Measurements from ENCODE around the gene GSTO1.

Gene GSTO1

DNA sequence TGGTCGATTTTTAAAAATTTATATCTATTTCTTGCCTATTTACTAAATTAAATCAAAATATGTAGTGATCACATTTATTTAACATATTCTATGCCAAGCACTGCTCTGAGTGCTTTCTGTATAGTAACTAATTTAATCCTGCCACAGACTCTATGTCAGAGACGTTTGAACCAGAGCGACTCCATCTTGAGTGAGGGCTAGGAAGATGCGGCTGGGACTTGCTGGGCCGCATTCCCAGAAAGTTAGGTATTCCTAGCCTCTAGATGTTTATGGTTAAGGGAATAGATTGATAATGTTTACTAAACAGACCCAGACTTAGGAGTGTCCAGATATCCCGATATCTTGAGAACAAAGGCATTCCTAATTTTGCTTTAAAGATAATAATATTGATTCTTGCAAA is 3.2 kb upstream of the GSTO1 start:
- DNase-seq = no peak

DNA sequence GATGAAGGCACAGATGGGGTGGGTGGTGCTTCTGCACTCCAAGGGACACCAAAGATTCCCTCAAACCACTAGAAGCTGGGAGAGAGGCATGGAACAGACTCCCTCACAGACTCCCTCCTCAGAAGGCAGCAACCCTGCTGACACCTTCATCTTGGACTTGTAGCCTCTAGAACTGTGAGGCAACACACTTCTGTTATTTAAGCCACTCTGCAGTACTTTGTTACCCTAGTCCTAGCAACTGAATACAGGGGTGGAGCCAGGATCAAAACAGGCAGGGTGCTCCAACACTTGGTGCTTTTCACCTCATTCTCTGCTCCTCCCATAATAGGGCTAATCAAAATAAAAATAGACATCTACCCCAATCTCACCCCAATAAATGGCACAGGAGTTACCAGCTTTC is 2.3 kb upstream of the GSTO1 start:
- DNase-seq = no peak

DNA sequence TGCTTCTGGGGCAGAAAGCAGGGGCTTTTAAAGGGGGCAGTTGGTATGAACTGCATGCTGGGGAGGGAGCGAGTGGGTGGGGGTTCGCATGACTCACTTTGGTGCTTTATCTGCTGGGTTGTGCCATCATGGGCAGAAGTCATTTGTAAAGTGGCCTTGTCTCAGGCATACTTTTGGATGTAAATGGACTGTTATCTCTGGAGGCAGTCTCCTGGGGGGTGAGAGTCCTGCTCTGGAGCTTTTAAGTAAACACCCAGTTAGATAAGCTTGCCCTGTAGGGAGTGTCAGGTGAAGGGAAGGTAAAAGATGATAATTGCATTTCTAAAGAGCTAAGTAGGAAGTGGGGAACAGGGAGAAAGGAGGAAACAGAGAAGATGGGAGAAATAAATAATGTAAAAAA is 1.6 kb upstream of the GSTO1 start:
- no peak for DNase-seq

DNA sequence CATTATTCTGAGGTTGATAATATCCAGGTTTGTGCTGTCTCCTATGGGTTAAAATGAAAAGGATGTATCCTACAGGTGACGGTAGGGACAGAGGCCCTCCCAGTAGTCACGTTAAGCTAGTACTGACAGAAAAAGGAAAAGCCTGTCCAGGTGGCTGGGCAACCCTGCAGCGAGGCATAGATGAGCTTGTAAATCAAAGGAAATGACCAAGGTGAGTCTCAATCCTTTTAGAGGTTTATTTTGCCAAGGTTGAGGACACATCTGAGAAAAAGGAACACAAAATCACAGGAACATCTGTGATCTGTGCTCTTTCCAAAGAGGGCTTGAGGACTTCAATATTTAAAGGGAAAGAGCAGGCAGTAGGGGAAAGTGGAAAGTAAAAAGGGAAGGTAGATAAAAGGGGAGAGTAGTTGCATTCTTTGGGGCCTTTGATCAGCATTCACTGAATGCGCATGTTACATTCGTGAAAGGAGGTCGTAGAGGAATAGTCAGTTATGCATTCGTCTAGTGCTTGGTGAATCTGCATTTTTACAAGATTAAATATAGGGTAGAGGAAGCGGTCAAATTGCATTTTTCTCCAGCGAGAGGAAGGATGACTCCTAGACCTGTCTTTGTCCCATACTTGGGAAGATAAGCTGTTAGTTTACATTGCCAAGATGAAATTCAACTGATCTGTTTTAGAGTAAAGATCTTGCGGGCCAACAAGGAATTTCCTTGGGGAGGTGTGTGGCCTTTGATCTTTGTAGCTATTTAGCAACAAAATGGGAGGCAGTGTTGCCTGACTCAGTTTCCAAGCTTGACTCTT is 884 bp upstream of the GSTO1 start:
- DNase-seq = no peak

DNA sequence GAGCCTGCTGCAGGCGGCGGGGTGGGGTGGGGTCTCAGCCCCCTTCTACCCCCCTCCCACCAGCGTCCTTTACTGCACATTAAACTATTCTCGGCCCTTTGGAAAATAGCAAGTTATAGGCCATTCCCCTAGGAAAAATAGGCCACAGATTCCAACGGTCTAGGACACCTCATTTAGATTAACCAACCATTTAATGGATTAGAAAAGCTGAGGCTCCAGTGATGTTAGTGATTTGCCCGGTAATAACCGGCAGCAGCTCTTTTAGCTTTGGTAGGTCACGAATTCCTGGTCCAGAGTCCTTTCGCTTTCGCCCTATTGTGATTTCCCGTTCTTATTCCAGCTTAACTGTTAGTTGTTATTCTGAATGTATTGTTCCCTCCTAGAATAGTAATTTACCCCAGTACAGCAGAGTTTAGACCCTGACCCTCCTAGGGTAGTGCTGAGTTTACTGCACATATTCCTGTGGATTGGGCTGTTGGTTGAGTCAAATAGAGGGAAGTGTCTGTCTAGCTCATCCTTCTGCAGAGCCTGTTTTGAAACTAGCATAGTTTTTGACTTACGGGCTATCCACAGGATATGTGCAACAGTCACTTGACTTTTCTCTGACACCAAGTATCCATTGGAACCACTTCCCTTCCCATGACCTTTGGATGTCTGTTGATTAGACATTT is 754 bp downstream of the GSTO1 start:
- peak in 1 of 2 experiments; percentile 12 for DNase-seq

DNA sequence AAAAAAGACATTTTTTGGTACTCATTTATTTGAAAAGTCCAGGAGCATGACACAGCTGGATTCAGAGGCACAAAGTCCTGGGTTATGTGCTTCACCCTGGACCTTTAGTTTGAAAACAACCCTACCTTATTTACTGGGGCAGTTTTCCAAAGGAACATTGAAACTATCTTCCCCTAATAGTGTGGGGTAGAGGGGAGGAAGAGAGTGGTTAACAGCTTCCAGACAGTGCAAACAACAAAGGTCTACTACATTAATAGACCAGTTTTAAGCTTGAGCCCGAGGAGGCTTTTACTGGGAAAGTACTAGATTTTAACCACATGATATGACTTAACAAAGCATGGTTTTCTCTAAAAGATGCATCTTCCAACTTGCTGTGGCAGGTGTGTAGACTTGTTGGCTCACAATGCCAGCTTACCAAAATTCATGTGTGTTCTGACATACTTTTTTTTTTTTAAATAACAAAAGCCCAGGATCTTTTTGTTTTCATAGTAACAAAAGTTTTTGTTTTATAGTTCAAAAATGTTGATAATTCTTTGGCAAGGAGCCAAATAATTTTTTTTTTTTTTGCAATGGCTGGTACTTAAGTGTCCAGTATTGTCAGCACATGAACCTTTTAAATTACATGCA is 1.8 kb downstream of the GSTO1 start:
- DNase-seq = no peak

DNA sequence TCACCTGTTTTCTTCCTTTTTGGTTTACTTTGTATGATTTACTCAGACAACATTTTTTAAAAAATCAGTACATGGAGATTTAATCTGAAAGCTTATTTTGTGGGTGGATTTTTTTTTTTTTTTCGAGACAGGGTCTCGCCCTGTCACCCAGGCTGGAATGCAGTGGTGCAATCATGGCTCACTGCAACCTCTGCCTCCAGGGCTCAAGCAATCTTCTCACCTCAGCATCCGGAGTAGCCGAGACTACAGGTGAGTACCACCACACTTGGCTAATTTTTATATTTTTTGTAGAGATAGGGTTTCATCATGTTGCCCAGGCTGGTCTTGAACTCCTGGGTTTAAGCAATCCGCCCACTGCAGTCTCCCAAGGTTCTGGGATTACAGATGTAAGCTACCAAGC is 2.5 kb downstream of the GSTO1 start:
- DNase-seq = no peak

DNA sequence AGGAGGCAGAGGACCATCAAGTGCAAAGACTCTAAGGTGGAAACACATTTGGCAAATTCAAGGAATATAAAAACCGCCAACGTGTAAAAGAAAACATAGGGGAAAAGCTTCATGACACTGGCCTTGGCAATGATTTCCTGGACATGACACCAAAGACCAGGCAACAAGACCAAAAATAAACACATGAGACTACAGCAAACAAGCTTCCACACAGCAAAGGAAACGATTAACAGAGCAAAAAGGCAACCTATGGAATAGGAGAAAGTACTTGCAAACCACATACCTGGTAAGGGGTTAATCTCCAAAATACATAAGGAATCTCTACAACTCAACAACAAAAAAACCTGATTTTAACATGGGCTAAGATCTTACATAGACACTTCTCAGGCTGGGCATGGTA is 3.5 kb downstream of the GSTO1 start:
- no peak for DNase-seq

DNA sequence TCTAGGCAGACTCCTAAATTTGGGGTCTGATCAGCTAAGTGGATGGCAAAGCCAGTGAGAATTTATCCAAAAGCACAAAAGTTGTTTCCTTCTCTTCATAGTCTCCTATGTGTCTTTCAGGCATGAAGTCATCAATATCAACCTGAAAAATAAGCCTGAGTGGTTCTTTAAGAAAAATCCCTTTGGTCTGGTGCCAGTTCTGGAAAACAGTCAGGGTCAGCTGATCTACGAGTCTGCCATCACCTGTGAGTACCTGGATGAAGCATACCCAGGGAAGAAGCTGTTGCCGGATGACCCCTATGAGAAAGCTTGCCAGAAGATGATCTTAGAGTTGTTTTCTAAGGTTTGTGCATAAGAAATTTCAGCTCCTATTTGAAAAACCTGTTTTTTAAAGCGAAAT is 4.8 kb downstream of the GSTO1 start:
- DNase-seq = no peak

DNA sequence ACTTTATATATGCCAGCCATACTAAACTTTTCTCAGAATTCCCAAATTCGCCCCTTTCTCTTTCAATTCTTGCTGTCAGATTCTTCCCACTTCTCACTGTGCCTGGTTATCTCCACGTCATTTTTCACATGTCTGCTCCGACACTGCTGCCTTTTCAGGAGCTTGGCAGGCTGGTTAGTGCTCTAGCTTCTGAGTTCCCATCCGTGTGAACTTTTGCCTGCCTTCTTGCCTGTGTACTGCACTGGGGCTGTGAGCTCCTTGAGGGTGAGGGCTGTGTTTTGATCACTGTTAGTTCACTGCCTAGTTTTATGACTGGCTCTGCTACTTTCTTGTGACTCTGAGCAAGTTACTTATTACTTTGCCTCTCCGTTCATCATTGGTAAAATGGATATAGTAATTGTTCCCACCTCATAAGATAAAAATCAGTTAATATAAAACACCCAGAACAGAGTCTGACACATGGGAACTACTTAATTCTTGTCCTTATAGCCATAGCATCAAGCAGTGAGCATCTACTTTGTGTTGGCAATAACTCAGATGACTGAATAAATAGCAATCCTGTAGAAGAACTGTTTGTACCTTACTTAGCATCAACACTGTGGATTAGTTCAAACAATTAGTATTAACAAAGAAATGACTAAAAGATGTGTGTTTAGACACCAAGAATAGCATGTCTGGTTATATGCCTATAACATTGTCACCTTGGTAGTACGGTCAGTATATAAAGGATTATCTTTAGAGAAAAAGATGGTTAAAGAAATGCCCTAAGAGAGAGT is 5.5 kb downstream of the GSTO1 start:
- DNase-seq = no peak

DNA sequence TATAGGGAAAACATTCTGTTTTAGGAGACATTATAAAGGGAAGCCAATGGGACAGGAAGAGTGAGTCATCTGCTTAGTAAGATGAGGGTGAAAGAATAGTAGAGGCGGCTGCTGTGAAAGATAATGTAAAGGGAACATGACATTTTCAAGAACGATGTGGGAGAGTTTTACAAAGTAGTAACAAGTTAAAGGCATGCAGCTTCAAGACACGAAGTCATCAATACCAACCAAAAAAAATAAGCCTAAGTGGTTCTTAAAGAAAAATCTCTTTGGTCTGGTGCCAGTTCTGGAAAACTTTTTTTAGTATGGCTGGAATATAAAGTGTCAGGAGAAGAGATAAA is 6.1 kb downstream of the GSTO1 start:
- no peak for DNase-seq

DNA sequence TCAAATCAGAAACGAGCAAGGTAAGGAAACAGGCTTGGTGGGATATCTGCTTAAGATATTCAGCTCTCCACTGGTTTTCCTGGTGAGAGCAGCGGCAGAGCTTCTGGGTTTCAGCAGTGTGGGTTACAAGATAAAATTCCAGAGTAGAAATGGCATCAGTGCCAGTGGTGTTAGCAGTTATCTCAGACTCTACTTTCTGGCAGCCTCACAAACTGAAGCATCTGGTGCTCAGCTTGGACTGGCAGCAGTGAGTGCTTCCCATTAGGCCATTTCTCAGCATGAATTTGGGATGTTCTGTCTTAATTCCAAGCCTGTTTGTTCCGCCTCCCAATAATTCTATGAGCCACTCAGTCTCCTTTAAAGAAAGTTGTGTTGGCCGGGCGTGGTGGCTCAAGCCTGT is 7.4 kb downstream of the GSTO1 start:
- DNase-seq = peak; percentile 57 to 61

DNA sequence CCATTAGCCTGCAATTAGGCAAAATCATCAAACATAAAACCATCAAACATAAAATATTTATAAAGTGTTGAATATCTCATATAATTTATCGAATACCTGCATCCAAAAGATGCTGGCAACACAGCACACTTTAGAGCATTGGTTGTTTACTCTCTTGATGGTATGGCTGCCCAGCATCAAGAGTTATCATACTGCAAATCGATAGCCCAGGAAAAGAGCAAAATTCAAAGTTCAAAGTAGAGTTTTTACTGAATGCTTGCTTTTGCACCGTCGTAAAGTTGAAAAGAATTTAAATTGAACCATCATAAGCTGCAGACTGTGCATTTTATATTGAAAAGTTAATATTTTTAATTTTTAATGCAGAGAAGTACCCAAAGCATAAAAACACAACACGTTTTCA is 10.1 kb downstream of the GSTO1 start:
- no peak for DNase-seq

DNA sequence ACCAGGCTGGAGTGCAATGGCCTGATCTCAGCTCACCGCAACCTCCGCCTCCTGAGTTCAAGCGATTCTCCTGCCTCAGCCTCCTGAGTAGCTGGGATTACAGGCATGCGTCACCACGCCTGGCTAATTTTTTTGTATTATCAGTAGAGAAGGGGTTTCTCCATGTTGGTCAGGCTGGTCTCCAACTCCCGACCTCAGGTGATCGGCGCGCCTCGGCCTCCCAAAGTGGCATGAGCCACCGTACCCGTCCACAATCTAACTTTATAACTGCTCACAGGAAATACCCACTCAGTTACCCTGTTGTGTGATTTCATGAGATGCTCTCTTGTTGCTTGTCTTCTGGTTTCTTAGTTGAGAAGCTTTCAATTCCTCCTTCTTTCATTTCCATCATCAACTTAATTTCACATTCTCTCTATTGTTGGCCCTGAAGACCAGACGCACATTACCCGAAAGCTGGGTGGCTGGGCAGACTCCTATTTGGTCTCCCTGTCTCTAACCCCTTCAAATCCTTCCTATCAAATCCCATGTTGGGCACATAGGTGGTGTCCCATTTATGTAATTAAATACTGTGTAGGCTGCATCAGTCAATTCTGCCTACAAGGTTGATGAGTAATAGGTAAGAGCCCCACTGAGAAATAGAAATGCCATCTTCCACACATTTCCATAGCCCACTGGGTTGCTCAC is 13.2 kb downstream of the GSTO1 start:
- no peak for DNase-seq

DNA sequence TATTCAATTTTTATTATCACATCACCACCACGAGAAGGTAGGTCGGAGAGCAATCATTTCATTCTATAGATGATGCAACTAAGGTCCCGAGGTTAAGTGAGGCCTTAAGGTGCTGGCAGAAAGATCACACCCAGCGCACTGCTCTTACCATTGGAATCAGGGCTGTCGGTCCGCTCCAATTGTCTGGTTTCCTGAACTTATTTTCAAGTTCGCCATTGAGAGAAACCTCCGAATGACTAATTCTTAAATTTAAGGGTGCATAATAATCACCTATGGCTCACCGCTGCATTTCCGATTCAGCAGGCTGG is 13.7 kb downstream of the GSTO1 start:
- no peak for DNase-seq

DNA sequence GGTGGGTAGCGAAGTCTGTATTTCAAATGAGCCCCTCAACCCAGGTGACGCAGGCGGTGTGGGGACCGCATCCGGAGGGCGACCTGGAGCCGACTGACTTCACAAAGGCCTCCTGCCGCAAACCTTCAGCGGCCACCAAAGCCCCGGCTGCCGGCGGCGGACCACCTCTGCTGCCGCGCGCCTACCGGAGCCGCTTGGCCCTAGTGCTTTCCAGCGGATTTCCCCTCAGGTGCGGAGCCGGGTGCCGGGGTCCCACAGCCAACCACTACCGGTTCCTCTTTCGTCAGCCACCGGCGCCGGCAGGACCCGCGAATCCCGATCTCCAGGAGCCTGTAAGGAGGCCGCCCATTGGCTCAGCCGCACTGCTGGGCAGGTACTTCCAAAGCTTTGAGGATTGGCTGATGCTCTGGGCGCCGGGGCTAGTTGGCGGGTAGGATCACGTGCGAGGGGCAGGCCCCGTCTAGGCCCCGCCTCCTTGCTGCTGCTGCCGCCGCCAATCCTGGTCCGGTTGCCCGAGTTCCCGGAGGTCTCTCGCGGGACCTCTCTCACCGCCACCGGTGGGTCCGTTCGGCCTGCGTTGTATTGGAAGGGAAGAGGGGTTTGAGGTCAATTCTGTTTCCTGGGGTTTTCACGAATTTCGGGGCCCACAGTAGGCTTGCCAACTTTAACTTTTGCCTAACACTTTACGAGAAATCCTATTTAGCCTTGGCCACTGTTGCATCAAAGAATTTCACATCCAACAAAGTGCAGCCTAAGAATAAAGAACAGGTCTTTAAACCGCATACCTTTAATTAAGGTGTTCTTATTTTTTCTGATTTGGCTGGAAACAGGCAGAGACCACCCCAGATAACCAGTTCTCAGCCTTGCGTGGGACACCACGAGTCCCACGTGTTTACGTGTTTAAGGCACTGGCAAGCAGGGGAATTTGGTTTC is 14.3 kb downstream of the GSTO1 start, which contains the start of gene GSTO2:
Gene GSTO2, plus strand, starts transcription at position 472 of the 933 bp plus-strand sequence. CDS start 5,732 bp downstream, outside the sequence.
- DNase-seq = peak; percentile 89 to 92

DNA sequence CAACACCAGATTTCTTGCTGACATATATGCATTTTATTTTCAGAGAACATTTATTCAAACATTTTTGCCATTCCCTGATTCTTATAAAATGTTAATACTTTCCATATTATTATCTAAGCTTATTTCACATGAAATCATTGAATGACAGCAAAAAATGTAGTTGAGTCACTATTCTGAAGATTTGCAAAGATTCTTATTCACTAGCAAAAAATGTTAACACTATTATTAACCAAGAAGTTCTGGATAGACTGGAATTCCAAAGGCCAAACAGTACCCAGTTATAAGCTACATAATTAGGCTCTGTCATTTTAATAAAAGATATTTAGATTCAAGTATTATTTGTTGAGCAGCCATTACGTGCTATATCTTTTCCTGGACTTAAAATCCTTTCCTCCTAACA is 18.6 kb downstream of the GSTO1 start:
- no peak for DNase-seq

DNA sequence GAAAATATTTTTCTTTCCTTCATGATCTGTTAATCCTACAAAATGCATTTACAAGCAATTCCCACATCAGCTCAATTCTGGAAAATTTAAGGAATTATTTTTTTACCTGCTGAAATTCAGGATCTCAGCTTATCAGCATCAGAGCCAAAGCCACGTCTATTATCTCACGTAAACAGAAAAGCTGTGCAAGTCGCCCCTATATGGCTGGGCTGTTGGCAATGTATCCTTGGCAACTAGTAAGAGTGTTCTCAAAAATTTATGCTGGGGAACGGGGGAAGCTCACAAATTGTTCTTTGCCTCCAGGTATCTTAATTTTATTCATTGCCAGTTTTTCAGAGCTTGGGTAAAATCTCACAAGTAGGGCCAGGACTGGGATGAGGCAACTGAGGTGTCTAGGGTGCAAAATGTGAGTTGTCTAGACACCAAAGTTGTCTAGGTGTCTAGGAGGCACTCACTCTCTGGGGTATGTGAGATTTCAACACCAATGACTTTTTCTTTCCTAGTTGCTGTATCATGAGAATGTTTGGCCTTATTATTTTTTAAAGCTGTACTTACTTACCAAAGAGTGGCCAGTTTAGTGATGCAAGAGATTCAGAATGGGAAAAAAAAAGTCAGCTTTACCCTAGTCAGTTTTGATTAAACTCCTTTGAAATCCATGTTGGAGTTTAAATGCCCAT is 19.3 kb downstream of the GSTO1 start:
- no peak for DNase-seq

DNA sequence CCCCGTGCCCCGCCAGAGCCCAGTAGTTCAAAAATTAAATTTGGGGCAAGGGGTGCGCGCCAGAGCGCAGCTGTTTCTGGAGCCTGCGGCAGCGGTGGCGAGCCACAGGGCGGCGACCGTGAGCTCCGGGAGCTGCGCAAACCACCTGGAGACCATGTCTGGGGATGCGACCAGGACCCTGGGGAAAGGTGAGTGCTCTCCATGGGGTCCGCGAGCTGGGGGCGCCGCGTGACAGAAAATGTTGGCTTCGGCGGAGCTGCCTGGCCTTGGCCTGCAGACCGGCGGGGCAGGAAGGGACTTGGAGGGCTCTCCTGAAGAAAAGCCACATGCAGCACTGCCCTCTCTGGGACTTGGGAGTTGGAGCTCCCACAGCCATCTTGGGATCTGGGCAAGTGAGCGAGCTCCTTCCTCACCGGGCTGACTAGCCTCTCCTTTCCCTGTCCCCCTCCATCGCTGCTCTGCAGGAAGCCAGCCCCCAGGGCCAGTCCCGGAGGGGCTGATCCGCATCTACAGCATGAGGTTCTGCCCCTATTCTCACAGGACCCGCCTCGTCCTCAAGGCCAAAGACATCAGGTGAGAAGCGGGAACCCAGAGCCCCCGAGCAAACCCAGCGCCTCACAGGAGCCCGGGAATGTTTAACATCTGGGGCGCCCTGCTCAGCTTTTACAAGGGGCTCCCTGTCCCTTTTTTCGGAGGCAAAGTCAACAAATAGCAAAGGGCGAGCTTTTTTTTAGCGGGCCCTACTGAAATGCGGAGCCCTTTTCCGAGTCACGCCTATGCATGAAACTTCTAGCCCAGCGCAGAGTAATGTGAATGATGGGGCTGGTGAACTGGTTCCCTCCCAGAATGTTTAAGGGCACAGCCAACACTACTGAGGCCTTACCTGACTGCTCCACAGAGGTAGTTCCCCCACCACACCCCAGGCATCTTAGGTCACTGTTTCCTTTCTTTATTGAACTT is 20.4 kb downstream of the GSTO1 start:
- DNase-seq = no peak

DNA sequence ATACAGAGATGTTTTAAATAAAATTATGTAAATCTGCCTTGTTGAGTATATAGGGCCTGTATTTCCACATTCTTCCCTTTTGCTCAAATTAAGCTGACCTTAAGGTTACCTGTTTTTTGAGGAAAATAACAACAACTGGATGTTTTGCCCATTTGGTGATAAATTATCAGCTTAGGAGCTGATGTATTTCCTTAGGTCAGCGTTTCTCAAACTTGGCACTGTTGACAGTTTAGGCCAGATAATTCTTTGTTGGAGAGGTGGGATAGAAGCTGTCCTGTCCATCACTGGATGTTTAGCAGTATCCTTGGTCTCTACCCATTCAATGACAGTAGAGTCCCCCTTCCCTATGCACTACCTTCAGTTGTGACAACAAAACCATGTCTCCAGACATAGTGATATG is 21.5 kb downstream of the GSTO1 start:
- no peak for DNase-seq

Measured in cerebellar nuclear complex (tissue), 1 donor.